Panc1 (cell line): ENCODE data around the gene FBXO46. TPM values are rescaled to one million over a fixed set of nuclear protein-coding genes. Genes with fewer than 3 reads are reported as not detected.

Experiments
- ATAC-seq: fragments of 200-7000 bp; cut with Tn5 transposase; 2 replicates; pipeline ENCODE4 v1.9.1; 2020; ENCODE audit warnings: mild to moderate bottlenecking, moderate library complexity
- BruUV-seq: library from RNA; stranded (reverse); fragments of 400-500 nt; replicated peaks from 2 replicates; lab custom pipeline; 2021; lab: Mats Ljungman, UMichigan
- CTCF ChIA-PET: fragments of 300-600 bp; sonication (Branson Sonifier 250); formaldehyde crosslinking; loops from one replicate; lab custom pipeline; 2022; ENCODE audit warnings: antibody characterized with exemption; lab: Charles Lee
- POLR2A ChIA-PET: fragments of 300-600 bp; sonication (Branson Sonifier 250); formaldehyde crosslinking; loops from one replicate; lab custom pipeline; 2022; ENCODE audit warnings: antibody characterized with exemption; lab: Charles Lee
- DNase-seq: peaks from one replicate; pipeline ENCODE4 v3.0.0-alpha.2; 2010; ENCODE audit warnings: low read depth, low spot score
- H3K27ac ChIP-seq: 2 replicates; pipeline ENCODE4 v1.5.1; 2011; ENCODE audit warnings: mild to moderate bottlenecking, low read length, inconsistent platforms
- H3K27me3 ChIP-seq: fragments of 200-500 bp; sonication (Bioruptor generic); 2 replicates; pipeline ENCODE4 v1.6.0; 2014; ENCODE audit warnings: low read length, inconsistent platforms; ENCODE audit not compliant: control insufficient read depth, insufficient read depth
- H3K36me3 ChIP-seq: fragments of 200-500 bp; sonication (Bioruptor generic); 2 replicates; pipeline ENCODE4 v1.5.1; 2014; ENCODE audit warnings: inconsistent platforms, mild to moderate bottlenecking, low read length, moderate library complexity; ENCODE audit not compliant: control insufficient read depth, insufficient read depth
- H3K4me1 ChIP-seq: 2 replicates; pipeline ENCODE4 v1.5.1; 2011; ENCODE audit warnings: inconsistent platforms, mild to moderate bottlenecking, low read length, moderate library complexity; ENCODE audit not compliant: control insufficient read depth, insufficient read depth
- H3K4me3 ChIP-seq, 2 experiments: 2 replicates each; pipeline ENCODE4 v1.5.1; 2011 to 2012; ENCODE audit warnings: low read depth in 2 of 2, low read length in 2 of 2, mild to moderate bottlenecking in 2 of 2, inconsistent platforms in 1 of 2, moderate library complexity in 1 of 2
- H3K9me3 ChIP-seq: fragments of 200-500 bp; sonication (Bioruptor generic); 2 replicates; pipeline ENCODE4 v1.5.1; 2014; ENCODE audit warnings: low read depth, mild to moderate bottlenecking, inconsistent platforms, low read length, moderate library complexity; ENCODE audit not compliant: control insufficient read depth, insufficient read depth
- POLR2AphosphoS5 ChIP-seq: IDR thresholded peaks from 2 replicates; pipeline ENCODE4 v1.6.1; 2012; ENCODE audit warnings: mild to moderate bottlenecking, low read depth, low read length, moderate library complexity
- SIN3A ChIP-seq: IDR thresholded peaks from 2 replicates; pipeline ENCODE4 v1.6.1; 2012; ENCODE audit warnings: low read depth, mild to moderate bottlenecking, low read length, moderate library complexity, borderline replicate concordance; ENCODE audit not compliant: insufficient read depth
- TCF7L2 ChIP-seq: IDR thresholded peaks from 2 replicates; pipeline ENCODE4 v1.6.1; 2011; ENCODE audit warnings: mild to moderate bottlenecking, low read depth, low read length, inconsistent platforms
- in situ Hi-C: cut with HindIII; loops from 2 replicates; pipeline ENCODE4 v1.10.0; 2016; ENCODE audit warnings: low sequenced_read_pairs, low pct_unique_long_range_greater_than_20kb
- intact Hi-C: fragments of 100-400 bp; cut with micrococcal nuclease; formaldehyde crosslinking; loops from one replicate; pipeline ENCODE4 v1.10.0; 2022; ENCODE audit not compliant: unreplicated experiment
- total RNA-seq: library from RNA; stranded (reverse); gene quantifications from one replicate; pipeline ENCODE4 v1.2.1, GENCODE V29; 2021; ENCODE audit not compliant: unreplicated experiment
- TF ChIP-seq, protein P1 (sequence below), 2 experiments: IDR thresholded peaks; 2 replicates each; pipeline ENCODE4 v1.6.1; 2011 to 2012; ENCODE audit warnings: low read depth in 2 of 2, control low read depth in 1 of 2, low read length in 1 of 2, mild to moderate bottlenecking in 1 of 2, moderate library complexity in 1 of 2; ENCODE audit not compliant: insufficient read depth in 1 of 2
- TF ChIP-seq, protein P2 (sequence below): fragments of 450-650 bp; IDR thresholded peaks from 2 replicates; pipeline ENCODE4 v1.5.1; 2017; ENCODE audit warnings: mild to moderate bottlenecking

The FBXO46 gene
- total RNA-seq, 1 experiment from 2014 or later, result 25.1 TPM

DNA sequence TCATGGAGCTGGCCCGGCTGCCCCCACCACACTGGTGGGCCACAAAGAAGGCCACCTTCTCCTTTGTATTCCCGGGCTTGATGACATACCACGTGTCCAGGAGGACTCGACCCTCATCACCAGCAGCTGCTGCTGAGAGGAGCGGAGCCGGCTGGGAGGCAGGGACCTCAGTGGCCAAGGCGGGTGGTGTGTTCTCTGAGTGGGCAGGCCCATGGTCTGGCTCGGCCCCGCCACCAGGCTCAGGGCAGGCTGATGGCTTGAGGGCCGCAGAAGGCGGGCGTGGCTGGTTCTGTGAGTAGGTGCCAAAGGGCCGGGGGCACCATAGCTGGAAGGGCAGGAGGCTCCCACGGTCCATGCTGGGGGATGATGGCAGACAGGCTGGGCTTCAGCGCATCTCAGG is 17.6 kb downstream of the FBXO46 start:
- H3K36me3 ChIP-seq, result no peaks in the 10 kb centered on the region
- no peaks in the 10 kb centered on the region for H3K27me3 ChIP-seq
- no peak overlapping the region for H3K4me3 ChIP-seq
- ChIA-PET CTCF (no interaction called here), POLR2A (no interaction called here)
- no peak for TF ChIP-seq POLR2AphosphoS5
- TF ChIP-seq TCF7L2, result no peak
- TF ChIP-seq, protein P1, sequence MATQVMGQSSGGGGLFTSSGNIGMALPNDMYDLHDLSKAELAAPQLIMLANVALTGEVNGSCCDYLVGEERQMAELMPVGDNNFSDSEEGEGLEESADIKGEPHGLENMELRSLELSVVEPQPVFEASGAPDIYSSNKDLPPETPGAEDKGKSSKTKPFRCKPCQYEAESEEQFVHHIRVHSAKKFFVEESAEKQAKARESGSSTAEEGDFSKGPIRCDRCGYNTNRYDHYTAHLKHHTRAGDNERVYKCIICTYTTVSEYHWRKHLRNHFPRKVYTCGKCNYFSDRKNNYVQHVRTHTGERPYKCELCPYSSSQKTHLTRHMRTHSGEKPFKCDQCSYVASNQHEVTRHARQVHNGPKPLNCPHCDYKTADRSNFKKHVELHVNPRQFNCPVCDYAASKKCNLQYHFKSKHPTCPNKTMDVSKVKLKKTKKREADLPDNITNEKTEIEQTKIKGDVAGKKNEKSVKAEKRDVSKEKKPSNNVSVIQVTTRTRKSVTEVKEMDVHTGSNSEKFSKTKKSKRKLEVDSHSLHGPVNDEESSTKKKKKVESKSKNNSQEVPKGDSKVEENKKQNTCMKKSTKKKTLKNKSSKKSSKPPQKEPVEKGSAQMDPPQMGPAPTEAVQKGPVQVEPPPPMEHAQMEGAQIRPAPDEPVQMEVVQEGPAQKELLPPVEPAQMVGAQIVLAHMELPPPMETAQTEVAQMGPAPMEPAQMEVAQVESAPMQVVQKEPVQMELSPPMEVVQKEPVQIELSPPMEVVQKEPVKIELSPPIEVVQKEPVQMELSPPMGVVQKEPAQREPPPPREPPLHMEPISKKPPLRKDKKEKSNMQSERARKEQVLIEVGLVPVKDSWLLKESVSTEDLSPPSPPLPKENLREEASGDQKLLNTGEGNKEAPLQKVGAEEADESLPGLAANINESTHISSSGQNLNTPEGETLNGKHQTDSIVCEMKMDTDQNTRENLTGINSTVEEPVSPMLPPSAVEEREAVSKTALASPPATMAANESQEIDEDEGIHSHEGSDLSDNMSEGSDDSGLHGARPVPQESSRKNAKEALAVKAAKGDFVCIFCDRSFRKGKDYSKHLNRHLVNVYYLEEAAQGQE (IDR thresholded peaks at IDR 0.05; ENCODE audit: insufficient read depth in 1 of 2, low read depth in 2 of 2, low read length in 1 of 2), result no peak
- TF ChIP-seq, protein P2, sequence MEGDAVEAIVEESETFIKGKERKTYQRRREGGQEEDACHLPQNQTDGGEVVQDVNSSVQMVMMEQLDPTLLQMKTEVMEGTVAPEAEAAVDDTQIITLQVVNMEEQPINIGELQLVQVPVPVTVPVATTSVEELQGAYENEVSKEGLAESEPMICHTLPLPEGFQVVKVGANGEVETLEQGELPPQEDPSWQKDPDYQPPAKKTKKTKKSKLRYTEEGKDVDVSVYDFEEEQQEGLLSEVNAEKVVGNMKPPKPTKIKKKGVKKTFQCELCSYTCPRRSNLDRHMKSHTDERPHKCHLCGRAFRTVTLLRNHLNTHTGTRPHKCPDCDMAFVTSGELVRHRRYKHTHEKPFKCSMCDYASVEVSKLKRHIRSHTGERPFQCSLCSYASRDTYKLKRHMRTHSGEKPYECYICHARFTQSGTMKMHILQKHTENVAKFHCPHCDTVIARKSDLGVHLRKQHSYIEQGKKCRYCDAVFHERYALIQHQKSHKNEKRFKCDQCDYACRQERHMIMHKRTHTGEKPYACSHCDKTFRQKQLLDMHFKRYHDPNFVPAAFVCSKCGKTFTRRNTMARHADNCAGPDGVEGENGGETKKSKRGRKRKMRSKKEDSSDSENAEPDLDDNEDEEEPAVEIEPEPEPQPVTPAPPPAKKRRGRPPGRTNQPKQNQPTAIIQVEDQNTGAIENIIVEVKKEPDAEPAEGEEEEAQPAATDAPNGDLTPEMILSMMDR, result no peak
- no peak for TF ChIP-seq SIN3A
- ATAC-seq, result no peak
- no TSS peak for BruUV-seq
- no peak for DNase-seq
- peaks cover 5% of the 10 kb centered on the region for H3K4me1 ChIP-seq
- H3K9me3 ChIP-seq, result no peaks in the 10 kb centered on the region
- no peak overlapping the region for H3K27ac ChIP-seq
- intact Hi-C loops, result no loop called here
- in situ Hi-C loops, result no loop called here

DNA sequence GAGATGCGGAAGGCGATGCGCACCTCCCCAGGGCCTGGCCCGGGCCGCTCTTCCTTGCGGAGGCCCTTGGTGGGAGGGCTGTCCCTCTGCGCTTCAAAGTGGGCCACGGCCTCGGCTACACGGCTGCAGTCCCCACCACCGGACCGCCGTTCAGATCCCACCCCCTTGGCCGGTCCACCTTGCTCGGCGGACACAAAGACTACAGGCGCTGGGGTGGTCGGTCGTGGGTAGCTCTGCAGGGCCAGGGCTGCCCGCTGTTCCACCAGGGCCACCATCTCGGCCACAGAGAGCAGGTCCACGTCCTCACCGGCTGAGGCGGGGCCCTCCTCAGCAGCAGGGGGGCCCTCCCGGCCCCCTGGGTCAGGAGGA is 18.0 kb downstream of the FBXO46 start:
- Histone ChIP-seq H3K4me3 (no peak overlapping the region), H3K9me3 (no peaks in the 10 kb centered on the region), H3K27me3 (no peaks in the 10 kb centered on the region), H3K27ac (no peak overlapping the region), H3K4me1 (peaks cover 2% of the 10 kb centered on the region), H3K36me3 (no peaks in the 10 kb centered on the region)
- no peak for TF ChIP-seq TCF7L2
- TF ChIP-seq, protein P1 (IDR thresholded peaks at IDR 0.05; ENCODE audit: insufficient read depth in 1 of 2, low read depth in 2 of 2, low read length in 1 of 2), result no peak
- in situ Hi-C loops, result no loop called here
- ATAC-seq (no peak), DNase-seq (no peak)
- CTCF ChIA-PET, result no interaction called here
- intact Hi-C loops, result no loop called here
- POLR2A ChIA-PET, result no interaction called here
- no TSS peak for BruUV-seq
